Activated naive CD8-positive, alpha-beta T cell treated with anti-CD3 and anti-CD28 coated beads, Interleukin-2, amount 10 ng/mL, durations not matched to agents 7 days and 5 days (primary cell): ENCODE measurements around the gene WDR64. TPM values are rescaled to one million over a fixed set of nuclear protein-coding genes. Genes with fewer than 3 reads are reported as not detected.
"Not testable (repeated sequence)": the region's sequence is repeated elsewhere in the genome, so short reads cannot be mapped to it uniquely, and the experiment has no call there.

ENCODE experiments used
- ATAC-seq: fragments of 150-1000 bp; cut with Tn5 transposase; one replicate; pipeline ENCODE4 v1.10.0; 2021; ENCODE audit warnings: low read depth, moderate library complexity
- POLR2A ChIA-PET: fragments of 350-600 bp; sonication (Branson Sonifier 250); formaldehyde crosslinking; loops from one replicate; lab custom pipeline; 2021; ENCODE audit warnings: antibody characterized with exemption; lab: Charles Lee
- DNase-seq: peaks from one replicate; pipeline ENCODE4 v3.0.0; 2021
- H3K27ac Mint-ChIP-seq: one replicate; pipeline ENCODE4 v1.8.0; 2022; ENCODE audit warnings: mild to moderate bottlenecking, mixed read lengths
- H3K27me3 Mint-ChIP-seq: one replicate; pipeline ENCODE4 v1.8.0; 2022; ENCODE audit warnings: mild to moderate bottlenecking, moderate library complexity, mixed read lengths
- H3K36me3 Mint-ChIP-seq: one replicate; pipeline ENCODE4 v1.8.0; 2021; ENCODE audit warnings: mild to moderate bottlenecking, mixed read lengths
- H3K4me1 Mint-ChIP-seq: one replicate; pipeline ENCODE4 v1.8.0; 2021; ENCODE audit warnings: mixed read lengths
- H3K4me3 Mint-ChIP-seq: one replicate; pipeline ENCODE4 v1.8.0; 2022; ENCODE audit warnings: mild to moderate bottlenecking, moderate library complexity, mixed read lengths
- H3K9me3 Mint-ChIP-seq: one replicate; pipeline ENCODE4 v1.8.0; 2021; ENCODE audit warnings: mixed read lengths
- total RNA-seq, 2 experiments: library from RNA; stranded (reverse); gene quantifications; one replicate each; pipeline ENCODE4 v1.2.3, GENCODE V29; 2021

Gene WDR64
- total RNA-seq, 2 experiments from 2014 or later, result 0.58 to 0.99 TPM

GRCh38 chr1:241679961-241680360 lies 27.9 kb downstream of the WDR64 start:
- Mint-ChIP-seq H3K4me1 (peaks cover 18% of the 10 kb centered on the region), H3K27me3 (no peaks in the 10 kb centered on the region), H3K36me3 (peaks cover 9% of the 10 kb centered on the region), H3K4me3 (no peak overlapping the region), H3K9me3 (peaks cover 8% of the 10 kb centered on the region), H3K27ac (no peak overlapping the region)
- DNase-seq (no peak), ATAC-seq (no peak)
- POLR2A ChIA-PET, result no interaction called here

- H3K4me3 Mint-ChIP-seq, ATAC-seq, H3K27ac Mint-ChIP-seq, H3K36me3 Mint-ChIP-seq, DNase-seq, H3K9me3 Mint-ChIP-seq, POLR2A ChIA-PET, H3K27me3 Mint-ChIP-seq: not testable (repeated sequence)
- H3K4me1 Mint-ChIP-seq, result peaks cover 11% of the 10 kb centered on the region
Observed at GRCh38 chr1:241681861-241682448, 29.9 kb downstream of the WDR64 start.

GRCh38 chr1:241682921-241683320 lies 30.8 kb downstream of the WDR64 start:
- Mint-ChIP-seq H3K36me3 (peaks cover 9% of the 10 kb centered on the region), H3K4me3 (no peak overlapping the region), H3K4me1 (peaks cover 4% of the 10 kb centered on the region), H3K27ac (no peak overlapping the region), H3K27me3 (no peaks in the 10 kb centered on the region), H3K9me3 (peaks cover 6% of the 10 kb centered on the region)
- POLR2A ChIA-PET, result no interaction called here
- no peak for ATAC-seq
- DNase-seq, result no peak

- Mint-ChIP-seq H3K4me1 (peaks cover 2% of the 10 kb centered on the region), H3K27me3 (no peaks in the 10 kb centered on the region), H3K36me3 (peaks cover 9% of the 10 kb centered on the region), H3K4me3 (no peak overlapping the region), H3K9me3 (peaks cover 6% of the 10 kb centered on the region), H3K27ac (no peak overlapping the region)
- no peak for ATAC-seq
- POLR2A ChIA-PET, result no interaction called here
- DNase-seq, result no peak
Observed at GRCh38 chr1:241684108-241684507, 32.0 kb downstream of the WDR64 start.

- H3K27me3 Mint-ChIP-seq, result peaks cover 3% of the 10 kb centered on the region
- H3K9me3 Mint-ChIP-seq, result no peaks in the 10 kb centered on the region
- no peaks in the 10 kb centered on the region for H3K4me1 Mint-ChIP-seq
- no peak overlapping the region for H3K27ac Mint-ChIP-seq
- DNase-seq (no peak), ATAC-seq (no peak)
- POLR2A ChIA-PET, result no interaction called here
- peaks cover 1% of the 10 kb centered on the region for H3K36me3 Mint-ChIP-seq
- H3K4me3 Mint-ChIP-seq, result no peak overlapping the region
Observed at GRCh38 chr1:241688940-241689368, 36.9 kb downstream of the WDR64 start.

GRCh38 chr1:241695246-241696171 lies 43.4 kb downstream of the WDR64 start:
- H3K9me3 Mint-ChIP-seq, result no peaks in the 10 kb centered on the region
- POLR2A ChIA-PET, result no interaction called here
- H3K4me1 Mint-ChIP-seq, result no peaks in the 10 kb centered on the region
- no peak overlapping the region for H3K4me3 Mint-ChIP-seq
- no peak overlapping the region for H3K27ac Mint-ChIP-seq
- ATAC-seq (no peak), DNase-seq (no peak)
- H3K27me3 Mint-ChIP-seq, result peaks cover 3% of the 10 kb centered on the region
- peaks cover 1% of the 10 kb centered on the region for H3K36me3 Mint-ChIP-seq

- no peak for DNase-seq
- peaks cover 2% of the 10 kb centered on the region for H3K4me1 Mint-ChIP-seq
- no peak overlapping the region for H3K27ac Mint-ChIP-seq
- H3K36me3 Mint-ChIP-seq, result peaks cover 4% of the 10 kb centered on the region
- POLR2A ChIA-PET, result no interaction called here
- peaks cover 1% of the 10 kb centered on the region for H3K9me3 Mint-ChIP-seq
- ATAC-seq, result no peak
- no peak overlapping the region for H3K4me3 Mint-ChIP-seq
- H3K27me3 Mint-ChIP-seq, result peaks cover 3% of the 10 kb centered on the region
Observed at GRCh38 chr1:241696172-241696814, 44.2 kb downstream of the WDR64 start.

- peaks cover 1% of the 10 kb centered on the region for H3K9me3 Mint-ChIP-seq
Observed at GRCh38 chr1:241696815-241697639, 44.9 kb downstream of the WDR64 start.

GRCh38 chr1:241697640-241698018 lies 45.5 kb downstream of the WDR64 start:
- Mint-ChIP-seq H3K36me3 (peaks cover 4% of the 10 kb centered on the region), H3K27me3 (no peaks in the 10 kb centered on the region), H3K4me3 (no peak overlapping the region), H3K4me1 (peaks cover 8% of the 10 kb centered on the region), H3K27ac (no peak overlapping the region), H3K9me3 (peaks cover 1% of the 10 kb centered on the region)
- no peak for DNase-seq
- no peak for ATAC-seq
- POLR2A ChIA-PET, result no interaction called here

More at GRCh38 chr1:241696815-241697639, 44.9 kb downstream of the WDR64 start:
- Mint-ChIP-seq H3K4me3 (no peak overlapping the region), H3K4me1 (peaks cover 8% of the 10 kb centered on the region), H3K27me3 (peaks cover 1% of the 10 kb centered on the region), H3K27ac (no peak overlapping the region), H3K36me3 (peaks cover 4% of the 10 kb centered on the region)
- DNase-seq (no peak), ATAC-seq (no peak)
- POLR2A ChIA-PET, result no interaction called here

- no peak overlapping the region for H3K27ac Mint-ChIP-seq
- H3K27me3 Mint-ChIP-seq, result no peaks in the 10 kb centered on the region
- POLR2A ChIA-PET, result no interaction called here
- H3K9me3 Mint-ChIP-seq, result peaks cover 1% of the 10 kb centered on the region
- DNase-seq (no peak), ATAC-seq (no peak)
- H3K4me3 Mint-ChIP-seq, result no peak overlapping the region
- peaks cover 8% of the 10 kb centered on the region for H3K4me1 Mint-ChIP-seq
- peaks cover 4% of the 10 kb centered on the region for H3K36me3 Mint-ChIP-seq
Observed at GRCh38 chr1:241698177-241698576, 46.1 kb downstream of the WDR64 start.

- peaks cover 7% of the 10 kb centered on the region for H3K36me3 Mint-ChIP-seq
- H3K27me3 Mint-ChIP-seq, result no peaks in the 10 kb centered on the region
- H3K4me3 Mint-ChIP-seq, result no peak overlapping the region
- DNase-seq (no peak), ATAC-seq (peak; percentile 64)
- POLR2A ChIA-PET, result interaction anchor here (1.2 to 1.9 kb wide), 2 partner anchors 24 to 61 kb away, joined by 3 to 5 read pairs; partner anchors contain the start of genes CHML and OPN3
- peaks cover 7% of the 10 kb centered on the region for H3K9me3 Mint-ChIP-seq
- H3K4me1 Mint-ChIP-seq, result peaks cover 10% of the 10 kb centered on the region
- peak overlapping the region; percentile 26 for H3K27ac Mint-ChIP-seq
Observed at GRCh38 chr1:241701483-241702295, 49.6 kb downstream of the WDR64 start.
